ENCODE data around the gene PRSS1.
"Not testable (repeated sequence)": the region's sequence is repeated elsewhere in the genome, so short reads cannot be mapped to it uniquely, and the experiment has no call there.

PRSS1 gene

GRCh38 chr7:142775351-142776115 is 26.3 kb downstream of the PRSS1 start:
- H3K9me3 ChIP-seq (ENCODE audit: control extremely low read depth in 1 of 5, control insufficient read depth in 4 of 5, insufficient read depth in 2 of 5, low read depth in 1 of 5, low read length in 4 of 5); DNase-seq; H3K36me3 ChIP-seq (ENCODE audit: control insufficient read depth in 4 of 4, insufficient read depth in 4 of 4, low read length in 3 of 4); H3K27ac ChIP-seq (ENCODE audit: insufficient read depth in 1 of 2, low read depth in 1 of 2, low read length in 2 of 2, poor library complexity in 1 of 2, severe bottlenecking in 2 of 2); H3K27me3 ChIP-seq (replicated peaks in 2 of 5; ENCODE audit: control insufficient read depth in 4 of 5, insufficient read depth in 5 of 5, low read length in 4 of 5); POLR2A ChIA-PET; H3K4me3 ChIP-seq (ENCODE audit: control insufficient read depth in 1 of 7, extremely low read depth in 1 of 7, insufficient read depth in 4 of 7, low read depth in 2 of 7, low read length in 6 of 7): not testable (repeated sequence)
- WGBS (ENCODE audit: insufficient coverage) = 94% methylated on average over 5 of the region's 6 CpGs
- H3K4me1 ChIP-seq (ENCODE audit: control extremely low read depth in 1 of 4, control insufficient read depth in 4 of 4, insufficient read depth in 4 of 4, low read length in 3 of 4) = peaks cover 0 to 29% (median 16%) of the 10 kb centered on the region in 4 experiments
- CTCF ChIA-PET = interaction anchor here (0.5 to 6.7 kb wide), 4 partner anchors 7 to 60 kb away, joined by 3 to 44 read pairs (median 7); partner anchors contain the start of gene PRSS1

- Histone ChIP-seq H3K27me3 (replicated peaks in 2 of 5; ENCODE audit: control insufficient read depth in 4 of 5, insufficient read depth in 5 of 5, low read length in 4 of 5) (no peaks in the 10 kb centered on the region), H3K4me3 (ENCODE audit: control insufficient read depth in 1 of 7, extremely low read depth in 1 of 7, insufficient read depth in 4 of 7, low read depth in 2 of 7, low read length in 6 of 7) (no peak overlapping the region), H3K9me3 (ENCODE audit: control extremely low read depth in 1 of 5, control insufficient read depth in 4 of 5, insufficient read depth in 2 of 5, low read depth in 1 of 5, low read length in 4 of 5) (no peaks in the 10 kb centered on the region), H3K36me3 (ENCODE audit: control insufficient read depth in 4 of 4, insufficient read depth in 4 of 4, low read length in 3 of 4) (no peaks in the 10 kb centered on the region), H3K27ac (ENCODE audit: insufficient read depth in 1 of 2, low read depth in 1 of 2, low read length in 2 of 2, poor library complexity in 1 of 2, severe bottlenecking in 2 of 2) (no peak overlapping the region), H3K4me1 (ENCODE audit: control extremely low read depth in 1 of 4, control insufficient read depth in 4 of 4, insufficient read depth in 4 of 4, low read length in 3 of 4) (peaks cover 0 to 21% (median 12%) of the 10 kb centered on the region in 4 experiments)
- no peak for DNase-seq
- CTCF ChIA-PET = interaction anchor here (1.8 to 2.4 kb wide), 2 partner anchors 27 to 64 kb away, joined by 5 to 7 read pairs; partner anchors contain the start of gene PRSS1
- POLR2A ChIA-PET = no interaction called here
- 92% methylated on average over 7 of the region's 9 CpGs for whole genome bisulfite sequencing (ENCODE audit: insufficient coverage)
These were observed 27.1 kb downstream of the PRSS1 start for GRCh38 chr7:142776206-142776844.

GRCh38 chr7:142776845-142777225 is 27.6 kb downstream of the PRSS1 start:
- H3K27ac ChIP-seq (ENCODE audit: insufficient read depth in 1 of 2, low read depth in 1 of 2, low read length in 2 of 2, poor library complexity in 1 of 2, severe bottlenecking in 2 of 2); H3K36me3 ChIP-seq (ENCODE audit: control insufficient read depth in 4 of 4, insufficient read depth in 4 of 4, low read length in 3 of 4); POLR2A ChIA-PET; H3K27me3 ChIP-seq (replicated peaks in 2 of 5; ENCODE audit: control insufficient read depth in 4 of 5, insufficient read depth in 5 of 5, low read length in 4 of 5); DNase-seq; H3K4me3 ChIP-seq (ENCODE audit: control insufficient read depth in 1 of 7, extremely low read depth in 1 of 7, insufficient read depth in 4 of 7, low read depth in 2 of 7, low read length in 6 of 7); H3K9me3 ChIP-seq (ENCODE audit: control extremely low read depth in 1 of 5, control insufficient read depth in 4 of 5, insufficient read depth in 2 of 5, low read depth in 1 of 5, low read length in 4 of 5): not testable (repeated sequence)
- CTCF ChIA-PET = interaction anchor here (1.8 to 2.4 kb wide), 2 partner anchors 28 to 64 kb away, joined by 5 to 7 read pairs; partner anchors contain the start of gene PRSS1
- peaks cover 0 to 16% (median 9%) of the 10 kb centered on the region in 4 experiments for H3K4me1 ChIP-seq (ENCODE audit: control extremely low read depth in 1 of 4, control insufficient read depth in 4 of 4, insufficient read depth in 4 of 4, low read length in 3 of 4)
- no CpG with 5 or more reads among the region's 2 CpGs for WGBS (ENCODE audit: insufficient coverage)

- no peaks in the 10 kb centered on the region for H3K9me3 ChIP-seq (ENCODE audit: control extremely low read depth in 1 of 5, control insufficient read depth in 4 of 5, insufficient read depth in 2 of 5, low read depth in 1 of 5, low read length in 4 of 5)
- H3K4me1 ChIP-seq (ENCODE audit: control extremely low read depth in 1 of 4, control insufficient read depth in 4 of 4, insufficient read depth in 4 of 4, low read length in 3 of 4) = peaks cover 0 to 15% (median 6%) of the 10 kb centered on the region in 4 experiments
- H3K4me3 ChIP-seq (ENCODE audit: control insufficient read depth in 1 of 7, extremely low read depth in 1 of 7, insufficient read depth in 4 of 7, low read depth in 2 of 7, low read length in 6 of 7) = no peak overlapping the region
- WGBS (ENCODE audit: insufficient coverage) = no CpG with 5 or more reads among the region's 2 CpGs
- ChIA-PET CTCF (interaction anchor here (0.7 to 1.8 kb wide), 3 partner anchors 49 to 145 kb away, joined by 3 to 7 read pairs (median 3); no protein-coding TSS in a partner anchor), POLR2A (no interaction called here)
- no peak overlapping the region for H3K27ac ChIP-seq (ENCODE audit: insufficient read depth in 1 of 2, low read depth in 1 of 2, low read length in 2 of 2, poor library complexity in 1 of 2, severe bottlenecking in 2 of 2)
- H3K27me3 ChIP-seq (replicated peaks in 2 of 5; ENCODE audit: control insufficient read depth in 4 of 5, insufficient read depth in 5 of 5, low read length in 4 of 5) = no peaks in the 10 kb centered on the region
- DNase-seq = no peak
- H3K36me3 ChIP-seq (ENCODE audit: control insufficient read depth in 4 of 4, insufficient read depth in 4 of 4, low read length in 3 of 4) = no peaks in the 10 kb centered on the region
These were observed 28.0 kb downstream of the PRSS1 start for GRCh38 chr7:142777318-142777717.

- Histone ChIP-seq H3K4me3 (ENCODE audit: control insufficient read depth in 1 of 7, extremely low read depth in 1 of 7, insufficient read depth in 4 of 7, low read depth in 2 of 7, low read length in 6 of 7) (peak overlapping the region in 6 of 7 experiments; percentile 3 to 69 (median 56)), H3K9me3 (ENCODE audit: control extremely low read depth in 1 of 5, control insufficient read depth in 4 of 5, insufficient read depth in 2 of 5, low read depth in 1 of 5, low read length in 4 of 5) (no peaks in the 10 kb centered on the region), H3K27me3 (replicated peaks in 2 of 5; ENCODE audit: control insufficient read depth in 4 of 5, insufficient read depth in 5 of 5, low read length in 4 of 5) (no peaks in the 10 kb centered on the region), H3K27ac (ENCODE audit: insufficient read depth in 1 of 2, low read depth in 1 of 2, low read length in 2 of 2, poor library complexity in 1 of 2, severe bottlenecking in 2 of 2) (peak overlapping the region in 1 of 2 experiments; percentile 49), H3K4me1 (ENCODE audit: control extremely low read depth in 1 of 4, control insufficient read depth in 4 of 4, insufficient read depth in 4 of 4, low read length in 3 of 4) (peaks cover 0 to 22% (median 13%) of the 10 kb centered on the region in 4 experiments), H3K36me3 (ENCODE audit: control insufficient read depth in 4 of 4, insufficient read depth in 4 of 4, low read length in 3 of 4) (no peaks in the 10 kb centered on the region)
- POLR2A ChIA-PET = interaction anchor here (0.7 to 2.2 kb wide), 7 partner anchors 26 to 198 kb away, joined by 3 to 9 read pairs (median 4); no protein-coding TSS in a partner anchor
- DNase-seq = peak; percentile 95 to 98 (median 96)
- CTCF ChIA-PET = interaction anchor here (0.7 to 25.3 kb wide), 48 partner anchors 8 to 407 kb away, joined by 3 to 679 read pairs (median 5); partner anchors contain the start of gene PRSS2
- 21% methylated on average over 19 of the region's 32 CpGs for WGBS (ENCODE audit: insufficient coverage)
These were observed 33.9 kb downstream of the PRSS1 start for GRCh38 chr7:142782922-142783900.

GRCh38 chr7:142784096-142784495 is 34.8 kb downstream of the PRSS1 start:
- Histone ChIP-seq H3K9me3 (ENCODE audit: control extremely low read depth in 1 of 5, control insufficient read depth in 4 of 5, insufficient read depth in 2 of 5, low read depth in 1 of 5, low read length in 4 of 5) (no peaks in the 10 kb centered on the region), H3K4me3 (ENCODE audit: control insufficient read depth in 1 of 7, extremely low read depth in 1 of 7, insufficient read depth in 4 of 7, low read depth in 2 of 7, low read length in 6 of 7) (no peak overlapping the region), H3K27ac (ENCODE audit: insufficient read depth in 1 of 2, low read depth in 1 of 2, low read length in 2 of 2, poor library complexity in 1 of 2, severe bottlenecking in 2 of 2) (no peak overlapping the region), H3K4me1 (ENCODE audit: control extremely low read depth in 1 of 4, control insufficient read depth in 4 of 4, insufficient read depth in 4 of 4, low read length in 3 of 4) (peaks cover 0 to 29% (median 18%) of the 10 kb centered on the region in 4 experiments), H3K27me3 (replicated peaks in 2 of 5; ENCODE audit: control insufficient read depth in 4 of 5, insufficient read depth in 5 of 5, low read length in 4 of 5) (no peaks in the 10 kb centered on the region), H3K36me3 (ENCODE audit: control insufficient read depth in 4 of 4, insufficient read depth in 4 of 4, low read length in 3 of 4) (no peaks in the 10 kb centered on the region)
- peak; percentile 36 to 58 (median 54) for DNase-seq
- 95% methylated on average over 6 of the region's 7 CpGs for WGBS (ENCODE audit: insufficient coverage)
- CTCF ChIA-PET = interaction anchor here (1.0 to 25.3 kb wide), 21 partner anchors 9 to 362 kb away, joined by 3 to 679 read pairs (median 11); no protein-coding TSS in a partner anchor
- POLR2A ChIA-PET = interaction anchor here (0.8 kb wide), 1 partner anchor 25 kb away, joined by 3 read pairs; no protein-coding TSS in a partner anchor
